Adrenal gland (tissue), 12 donors: ENCODE measurements around the gene MARK2. TPM values are rescaled to one million over a fixed set of nuclear protein-coding genes. Genes with fewer than 3 reads are reported as not detected.
"Not testable (repeated sequence)": the region's sequence is repeated elsewhere in the genome, so short reads cannot be mapped to it uniquely, and the experiment has no call there.

Experiments
- DNase-seq, 7 donors: peaks; one replicate each; pipeline ENCODE4 v3.0.0-alpha.2; 2019 to 2020
- H3K27ac ChIP-seq, 5 donors: fragments of 200-600 bp; sonication (generic) in 4 of 5; 1 replicate in 3 of 5; 2 replicates in 2 of 5; pipeline versions ENCODE4 v1.5.1 to v1.8.0; 2016 to 2020; ENCODE audit warnings: mild to moderate bottlenecking in 1 of 5
- H3K27me3 ChIP-seq: fragments of 200-600 bp; 2 replicates; pipeline ENCODE4 v1.8.0; 2021
- H3K36me3 ChIP-seq, 2 donors: fragments of 200-600 bp; replicated peaks in 1 of 2; 1 replicate in 1 of 2; 2 replicates in 1 of 2; pipeline versions ENCODE4 v1.5.1 to v1.8.0; 2018 to 2022
- H3K4me1 ChIP-seq, 2 donors: fragments of 200-600 bp; replicated peaks in 1 of 2; 1 replicate in 1 of 2; 2 replicates in 1 of 2; pipeline versions ENCODE4 v1.5.1 to v1.8.0; 2018 to 2021
- H3K4me3 ChIP-seq, 4 donors: fragments of 200-600 bp; sonication (generic) in 3 of 4; one replicate each; pipeline ENCODE4 v1.5.1; 2016 to 2018
- H3K9me3 ChIP-seq, 3 donors: fragments of 200-600 bp; sonication (generic) in 1 of 3; replicated peaks in 1 of 3; 1 replicate in 2 of 3; 2 replicates in 1 of 3; pipeline versions ENCODE4 v1.5.1 to v1.8.0; 2016 to 2021
- POLR2A ChIP-seq, 2 donors: fragments of 450-650 bp; IDR thresholded peaks; one replicate each; pipeline ENCODE4 v1.6.1; 2017; ENCODE audit warnings: antibody characterized with exemption in 2 of 2, mild to moderate bottlenecking in 2 of 2, moderate library complexity in 1 of 2
- WGBS, 4 donors: extraction: QIAGEN DNeasy Blood & Tissue Kit in 2 of 4; methylation state at CpG; one replicate each; pipeline versions ENCODE4 v1.1.5 to v1.1.7; 2013 to 2017; 5-methylcytosine and 5-hydroxymethylcytosine counted together
- intact Hi-C, 2 donors: fragments of 100-400 bp; cut with DNase I; formaldehyde crosslinking; loops; one replicate each; pipeline versions ENCODE4 v1.14.1 to v1.15.0; 2022 to 2023
- polyA plus RNA-seq, 3 donors: library from polyadenylated mRNA; stranded (reverse); fragments of 200-250 nt in 2 of 3; fragments of 350-450 nt in 1 of 3; fragmentation: Illumina TruSeq in 1 of 3; extraction: RNeasy Lipid Tissue Mini Kit (QIAGEN cat#74804) in 1 of 3; gene quantifications; one replicate each; pipeline ENCODE4 v1.2.3, GENCODE V29; 2013 to 2014
- total RNA-seq, 9 donors: library from RNA; depleted of rRNA in 4 of 9; stranded (reverse); fragments of >200 nt in 4 of 9; fragments of 120-200 nt in 1 of 9; fragmentation: NEBNext Ultra II Directional in 1 of 9; extraction: Animal tissue kit (Norgen Biotek cat#: 25700) in 1 of 9; gene quantifications; one replicate each; pipeline versions ENCODE4 v1.1.0 to v1.2.4, GENCODE V29; 2013 to 2023
- TF ChIP-seq, protein P1 (sequence below), 6 experiments: fragments of 450-650 bp in 4 of 6; fragments of 200-600 bp in 2 of 6; sonication (generic) in 1 of 6; IDR thresholded peaks; 1 replicate in 5 of 6; 2 replicates in 1 of 6; pipeline versions ENCODE4 v1.5.1 to v1.8.0; 2016 to 2021; ENCODE audit warnings: antibody characterized with exemption in 6 of 6, mild to moderate bottlenecking in 2 of 6, moderate library complexity in 1 of 6
- donor health status: healthy with polysubstance abuse.
- donor health status: Bipolar disorder and iron deficiency.
- donor health status: DM: yes; HTN: yes; CAD: no.
- donor health status: DM: no; HTN: no; CAD: no.
- donor health status: DM: no; HTN: no; CAD: no.
- donor health status: DM: yes; HTN: yes; CAD: no.

MARK2 gene
- total and polyA plus RNA-seq, 12 donors = 7.3 to 39.7 (median 31.6) TPM

DNA sequence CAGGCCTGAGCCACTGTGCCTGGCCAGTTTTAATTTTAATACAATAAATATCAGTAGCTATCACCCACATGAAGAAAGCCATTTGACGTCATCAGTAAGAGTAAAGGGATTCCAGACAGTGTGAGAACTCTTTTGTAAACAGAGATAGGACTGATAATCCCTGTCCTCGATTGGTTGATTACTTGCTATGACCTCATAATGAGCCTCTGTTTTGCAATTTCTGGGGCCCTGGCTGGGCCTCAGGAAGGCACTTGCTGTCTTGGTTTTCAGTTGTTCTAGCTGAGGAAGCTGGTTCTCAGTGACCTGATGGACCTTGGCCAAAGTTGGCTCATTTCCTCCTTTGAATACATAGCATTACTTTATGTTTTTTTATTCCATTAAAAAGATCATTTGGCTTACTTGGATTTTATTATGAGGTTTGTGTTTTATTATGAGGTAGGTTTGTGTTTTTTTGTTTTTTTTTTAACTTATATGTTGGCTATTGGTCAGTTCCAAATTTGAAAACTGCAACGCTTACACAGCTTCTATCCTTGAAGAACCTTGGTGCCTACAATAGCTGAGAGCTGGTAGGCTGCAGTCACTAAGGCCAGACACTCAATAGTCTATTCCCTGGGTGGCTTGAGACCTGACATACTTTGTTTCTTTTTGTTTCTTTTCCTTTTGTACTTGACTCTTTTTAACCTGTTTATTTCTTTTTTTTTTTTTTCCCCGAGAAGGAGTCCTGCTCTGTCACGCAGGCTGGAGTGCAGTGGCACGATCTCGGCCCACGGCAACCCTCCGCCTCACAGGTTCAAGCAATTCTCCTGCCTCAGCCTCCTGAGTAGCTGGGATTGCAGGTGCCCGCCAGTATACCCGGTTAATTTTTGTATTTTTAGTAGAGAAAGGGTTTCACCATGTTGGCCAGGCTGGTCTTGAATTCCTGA, 20.0 kb downstream of the MARK2 start:
- 70 to 77% (median 75%) methylated on average over 11 of the region's 11 CpGs for WGBS, 4 donors
- H3K27me3 ChIP-seq = no peaks in the 10 kb centered on the region
- H3K4me3 ChIP-seq = no peak overlapping the region
- no peaks in the 10 kb centered on the region for H3K9me3 ChIP-seq
- peaks cover 0 to 6% of the 10 kb centered on the region in 2 donors for H3K36me3 ChIP-seq
- DNase-seq = peak in 6 of 7 donors; percentile 40 to 83 (median 60)
- H3K27ac ChIP-seq = peak overlapping the region in 3 of 5 donors; percentile 44 to 75 (median 50)
- intact Hi-C loops = no loop called here
- TF ChIP-seq POLR2A (IDR thresholded peaks at IDR 0.05) = no peak
- TF ChIP-seq, protein P1, sequence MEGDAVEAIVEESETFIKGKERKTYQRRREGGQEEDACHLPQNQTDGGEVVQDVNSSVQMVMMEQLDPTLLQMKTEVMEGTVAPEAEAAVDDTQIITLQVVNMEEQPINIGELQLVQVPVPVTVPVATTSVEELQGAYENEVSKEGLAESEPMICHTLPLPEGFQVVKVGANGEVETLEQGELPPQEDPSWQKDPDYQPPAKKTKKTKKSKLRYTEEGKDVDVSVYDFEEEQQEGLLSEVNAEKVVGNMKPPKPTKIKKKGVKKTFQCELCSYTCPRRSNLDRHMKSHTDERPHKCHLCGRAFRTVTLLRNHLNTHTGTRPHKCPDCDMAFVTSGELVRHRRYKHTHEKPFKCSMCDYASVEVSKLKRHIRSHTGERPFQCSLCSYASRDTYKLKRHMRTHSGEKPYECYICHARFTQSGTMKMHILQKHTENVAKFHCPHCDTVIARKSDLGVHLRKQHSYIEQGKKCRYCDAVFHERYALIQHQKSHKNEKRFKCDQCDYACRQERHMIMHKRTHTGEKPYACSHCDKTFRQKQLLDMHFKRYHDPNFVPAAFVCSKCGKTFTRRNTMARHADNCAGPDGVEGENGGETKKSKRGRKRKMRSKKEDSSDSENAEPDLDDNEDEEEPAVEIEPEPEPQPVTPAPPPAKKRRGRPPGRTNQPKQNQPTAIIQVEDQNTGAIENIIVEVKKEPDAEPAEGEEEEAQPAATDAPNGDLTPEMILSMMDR (IDR thresholded peaks at IDR 0.05) = no peak
- H3K4me1 ChIP-seq = peaks cover 0 to 46% of the 10 kb centered on the region in 2 donors

DNA sequence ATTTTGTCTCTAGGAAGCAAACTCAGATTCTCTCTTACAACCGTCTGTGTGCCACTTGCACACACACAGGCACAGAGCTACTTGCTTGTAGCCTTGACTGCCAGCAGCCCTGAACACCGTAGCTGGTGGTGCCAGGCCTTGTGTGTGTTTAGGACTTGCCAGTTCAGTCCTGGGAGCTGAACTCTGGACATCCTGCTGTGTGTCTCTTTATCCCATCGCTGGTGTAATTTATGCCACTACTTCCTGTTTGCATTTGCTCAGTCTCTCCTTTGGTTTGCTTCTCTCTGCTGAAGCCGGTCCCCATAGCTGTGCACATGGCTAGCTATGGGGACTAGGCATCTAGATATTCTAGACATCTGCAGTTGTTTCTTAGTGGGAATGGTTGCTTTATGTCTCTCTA, 24.0 kb downstream of the MARK2 start:
- intact Hi-C loops = no loop called here
- Histone ChIP-seq H3K4me3 (no peak overlapping the region), H3K27ac (peak overlapping the region in 1 of 5 donors; percentile 27), H3K36me3 (peaks cover 0 to 6% of the 10 kb centered on the region in 2 donors), H3K27me3 (no peaks in the 10 kb centered on the region), H3K4me1 (peaks cover 12 to 45% of the 10 kb centered on the region in 2 donors), H3K9me3 (no peaks in the 10 kb centered on the region)
- no peak for TF ChIP-seq POLR2A (IDR thresholded peaks at IDR 0.05)
- TF ChIP-seq, protein P1 (IDR thresholded peaks at IDR 0.05) = no peak
- DNase-seq = peak in 5 of 7 donors; percentile 44 to 64 (median 60)
- WGBS, 4 donors = 5 to 18% (median 16%) methylated on average over 4 of the region's 4 CpGs

DNA sequence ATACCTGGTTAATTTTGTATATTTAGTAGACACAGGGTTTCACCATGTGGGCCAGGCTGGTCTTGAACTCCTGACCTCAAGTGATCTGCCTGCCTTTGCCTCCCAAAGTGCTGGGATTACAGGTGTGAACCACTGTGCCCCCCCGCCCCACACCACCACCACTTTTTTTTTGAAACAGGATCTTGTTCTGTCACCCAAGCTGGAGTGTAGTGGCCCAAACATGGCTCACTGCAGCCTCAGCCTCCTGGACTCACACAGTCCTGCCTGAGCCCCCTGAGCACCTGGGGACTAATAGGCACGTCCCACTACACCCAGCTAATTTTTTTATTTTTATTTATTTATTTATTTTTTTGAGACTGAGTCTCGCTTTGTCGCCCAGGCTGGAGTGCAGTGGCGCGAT, 24.7 kb downstream of the MARK2 start:
- WGBS, 4 donors = 93 to 97% (median 95%) methylated on average over 5 to 6 of the region's 6 CpGs
- not testable (repeated sequence) for DNase-seq, H3K9me3 ChIP-seq

DNA sequence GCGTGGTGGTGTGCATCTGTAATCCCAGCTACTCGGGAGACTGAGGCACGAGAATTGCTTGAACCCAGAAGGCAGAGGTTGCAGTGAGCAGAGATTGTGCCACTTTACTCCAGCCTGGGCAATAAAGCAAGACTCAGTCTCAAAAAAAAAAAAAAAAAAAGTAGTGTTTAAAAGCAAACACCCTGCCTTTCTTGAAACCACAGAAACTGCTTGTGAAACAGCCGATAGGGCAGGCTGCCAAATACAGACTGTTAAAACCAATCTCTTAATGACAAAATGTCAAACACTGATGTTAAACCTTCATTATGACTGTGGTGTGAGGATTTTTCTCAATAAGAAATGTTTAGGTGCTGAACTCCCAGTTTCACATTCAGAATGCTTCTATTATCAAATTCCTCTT, 27.3 kb downstream of the MARK2 start:
- Histone ChIP-seq H3K27ac (no peak overlapping the region), H3K27me3 (no peaks in the 10 kb centered on the region), H3K36me3 (peaks cover 0 to 6% of the 10 kb centered on the region in 2 donors), H3K4me1 (peaks cover 30 to 62% of the 10 kb centered on the region in 2 donors), H3K4me3 (no peak overlapping the region), H3K9me3 (no peaks in the 10 kb centered on the region)
- WGBS, 4 donors = 59 to 73% (median 60%) methylated on average over 4 of the region's 4 CpGs
- intact Hi-C loops = no loop called here
- peak in 6 of 7 donors; percentile 50 to 80 (median 62) for DNase-seq
- TF ChIP-seq, protein P1 (IDR thresholded peaks at IDR 0.05) = no peak
- no peak for TF ChIP-seq POLR2A (IDR thresholded peaks at IDR 0.05)

More for the DNA sequence above, 24.7 kb downstream of the MARK2 start:
- H3K27me3 ChIP-seq, H3K4me3 ChIP-seq, intact Hi-C loops, H3K36me3 ChIP-seq: not testable (repeated sequence)
- peak overlapping the region in 1 of 5 donors; percentile 4 for H3K27ac ChIP-seq
- H3K4me1 ChIP-seq = peaks cover 12 to 45% of the 10 kb centered on the region in 2 donors
